Kidney epithelial cell (primary cell): ENCODE results near the gene CACNA1D. TPM values are rescaled to one million over a fixed set of nuclear protein-coding genes. Genes with fewer than 3 reads are reported as not detected.
"Not testable (repeated sequence)": the region's sequence is repeated elsewhere in the genome, so short reads cannot be mapped to it uniquely, and the experiment has no call there.

ENCODE experiments used
- DNase-seq: peaks from one replicate; pipeline ENCODE4 v3.0.0-alpha.2; 2010; ENCODE audit warnings: low read depth
- H3K27me3 ChIP-seq: 2 replicates; pipeline ENCODE4 v1.6.0; 2011; ENCODE audit warnings: low read length; ENCODE audit not compliant: control insufficient read depth, insufficient read depth
- H3K36me3 ChIP-seq: 2 replicates; pipeline ENCODE4 v1.5.1; 2011; ENCODE audit warnings: low read length; ENCODE audit not compliant: control insufficient read depth, insufficient read depth
- H3K4me3 ChIP-seq: 2 replicates; pipeline ENCODE4 v1.5.1; 2011; ENCODE audit warnings: low read depth, mild to moderate bottlenecking, control low read depth, low read length
- CTCF ChIP-seq: IDR thresholded peaks from 2 replicates; pipeline ENCODE4 v1.5.1; 2011; ENCODE audit warnings: mild to moderate bottlenecking, moderate library complexity, low read length, control low read depth, inconsistent platforms; ENCODE audit not compliant: insufficient read depth, poor library complexity, severe bottlenecking
- total RNA-seq: library from RNA; depleted of rRNA; stranded (reverse); fragments of >200 nt; gene quantifications from 2 replicates; pipeline ENCODE4 v1.2.3, GENCODE V29; 2015

CACNA1D gene
- total RNA-seq, result 0.21 and 0.55 TPM in 2 replicates

GRCh38 chr3:53493963-53494791 is at the start of gene CACNA1D:
CACNA1D (plus strand) TSS chr3:53494611; CDS start chr3:53495167, 556 bp downstream.
- DNase-seq, result no peak
- Histone ChIP-seq H3K27me3 (peaks cover 25% of the 10 kb centered on the region), H3K4me3 (peak within 1 kb of the TSS; percentile 34), H3K36me3 (no peaks in the 10 kb centered on the region)
- TF ChIP-seq CTCF, result peak; percentile 7

- H3K27me3 ChIP-seq, result no peaks in the 10 kb centered on the region
Observed at GRCh38 chr3:53457068-53457467, 37.3 kb upstream of the CACNA1D start.

GRCh38 chr3:53460326-53460725 is 34.1 kb upstream of the CACNA1D start:
- H3K4me3 ChIP-seq, result no peak overlapping the region

More at GRCh38 chr3:53457068-53457467, 37.3 kb upstream of the CACNA1D start:
- H3K36me3 ChIP-seq, result no peaks in the 10 kb centered on the region
- DNase-seq, result no peak
- H3K4me3 ChIP-seq, result no peak overlapping the region
- TF ChIP-seq CTCF, result no peak

GRCh38 chr3:53464424-53464823 is 30.0 kb upstream of the CACNA1D start:
- TF ChIP-seq CTCF, result no peak
- no peak overlapping the region for H3K4me3 ChIP-seq
- H3K36me3 ChIP-seq, result no peaks in the 10 kb centered on the region
- peak; percentile 42 for DNase-seq
- no peaks in the 10 kb centered on the region for H3K27me3 ChIP-seq

More at GRCh38 chr3:53460326-53460725, 34.1 kb upstream of the CACNA1D start:
- Histone ChIP-seq H3K27me3 (no peaks in the 10 kb centered on the region), H3K36me3 (no peaks in the 10 kb centered on the region)
- TF ChIP-seq CTCF, result no peak
- DNase-seq, result no peak

- not testable (repeated sequence) for DNase-seq, H3K36me3 ChIP-seq, H3K4me3 ChIP-seq, H3K27me3 ChIP-seq
Observed at GRCh38 chr3:53469758-53470157, 24.7 kb upstream of the CACNA1D start.

- no peaks in the 10 kb centered on the region for H3K36me3 ChIP-seq
- TF ChIP-seq CTCF, result no peak
- DNase-seq, result no peak
- no peaks in the 10 kb centered on the region for H3K27me3 ChIP-seq
- no peak overlapping the region for H3K4me3 ChIP-seq
Observed at GRCh38 chr3:53473422-53473821, 21.0 kb upstream of the CACNA1D start.

GRCh38 chr3:53476372-53476771 is 18.0 kb upstream of the CACNA1D start:
- not testable (repeated sequence) for DNase-seq, H3K27me3 ChIP-seq

GRCh38 chr3:53477689-53478088 is 16.7 kb upstream of the CACNA1D start:
- not testable (repeated sequence) for H3K4me3 ChIP-seq, H3K27me3 ChIP-seq, H3K36me3 ChIP-seq, DNase-seq

More at GRCh38 chr3:53476372-53476771, 18.0 kb upstream of the CACNA1D start:
- not testable (repeated sequence) for H3K4me3 ChIP-seq, H3K36me3 ChIP-seq
